GM15510 (cell line): ENCODE measurements around the gene PLCH1.

ENCODE experiments used
- POLR2A ChIP-seq: IDR thresholded peaks from 3 replicates; pipeline ENCODE4 v1.6.1; 2011; ENCODE audit warnings: borderline replicate concordance; ENCODE audit not compliant: insufficient read length; ENCODE audit errors: extremely low read depth

The PLCH1 gene

DNA sequence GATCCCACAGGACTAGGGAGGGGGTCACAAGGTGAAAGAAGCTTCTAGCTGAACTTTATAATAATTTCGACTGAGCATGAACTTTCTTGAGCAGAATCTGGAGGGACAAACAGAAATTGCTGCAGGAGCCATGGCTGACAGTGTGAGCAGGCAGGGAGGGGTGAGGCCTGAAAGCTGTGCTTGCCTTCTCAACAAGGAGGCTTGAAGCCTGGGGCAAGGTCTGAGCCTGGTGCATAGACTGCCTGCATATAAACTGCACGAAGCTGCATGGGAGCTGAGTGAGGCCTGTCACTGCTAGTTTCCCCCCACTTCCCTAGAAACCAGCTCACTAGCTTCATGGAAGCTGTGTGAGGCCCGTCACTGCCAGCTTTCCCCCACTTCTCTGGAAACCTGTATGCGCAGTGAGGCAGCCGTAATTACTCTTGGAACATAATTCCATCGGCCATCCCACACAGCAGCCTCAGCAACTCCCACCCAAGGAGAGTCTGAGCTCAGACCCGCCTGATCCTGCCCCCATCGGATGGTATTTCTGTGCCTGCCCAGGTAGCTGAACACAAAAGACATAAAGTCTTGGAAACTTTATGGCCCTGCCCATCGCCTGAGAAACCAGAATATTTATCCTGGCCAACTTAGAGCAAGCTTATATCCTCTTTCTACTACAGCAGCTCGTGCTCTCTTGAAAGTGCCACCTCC is 136.5 kb downstream of the PLCH1 start:
- no peak for TF ChIP-seq POLR2A

DNA sequence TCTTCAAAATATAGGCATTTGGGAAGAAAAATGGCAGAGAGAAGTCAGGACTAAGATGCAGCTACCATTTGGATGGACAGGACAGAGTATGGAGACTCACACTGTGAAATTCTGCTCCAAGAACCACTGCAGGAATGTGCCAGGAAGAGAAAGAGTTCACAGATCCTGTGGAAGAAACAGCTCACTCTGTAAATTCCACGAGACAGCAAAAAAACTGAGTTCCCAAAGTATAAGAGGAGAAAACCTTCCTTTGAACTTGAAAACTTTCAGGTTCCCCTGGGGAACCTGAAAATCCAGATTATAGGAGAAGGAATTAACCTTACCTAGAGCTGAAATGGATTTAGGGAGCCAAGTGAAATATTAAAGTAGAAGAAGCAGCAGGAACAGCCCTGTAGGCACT is 137.1 kb downstream of the PLCH1 start:
- no peak for TF ChIP-seq POLR2A

DNA sequence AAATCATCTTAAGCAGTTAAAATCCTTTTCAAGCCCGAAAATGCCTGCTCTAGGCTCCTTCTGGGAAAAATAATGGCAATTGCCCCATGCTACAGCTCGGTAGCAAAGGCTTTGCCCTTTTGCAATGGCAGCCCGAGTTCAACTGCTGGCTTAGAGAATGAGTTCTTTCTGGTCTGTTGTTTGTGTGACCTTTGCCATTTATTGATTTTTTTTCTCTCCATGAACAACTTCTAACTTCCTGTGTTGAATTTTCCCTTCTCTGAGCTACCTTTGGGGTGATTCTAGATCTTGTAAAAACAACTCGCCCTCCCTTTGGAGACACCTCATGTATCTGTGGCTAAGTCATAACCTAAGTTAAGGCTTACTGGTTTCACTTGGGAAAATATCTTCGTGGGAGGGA is 139.3 kb downstream of the PLCH1 start:
- no peak for TF ChIP-seq POLR2A

GRCh38 chr3:155604967-155605366 is 139.9 kb downstream of the PLCH1 start:
- no peak for TF ChIP-seq POLR2A

- no peak for TF ChIP-seq POLR2A
Measured at GRCh38 chr3:155604126-155604525, 140.7 kb downstream of the PLCH1 start.

GRCh38 chr3:155603302-155603701 is 141.6 kb downstream of the PLCH1 start:
- TF ChIP-seq POLR2A, result no peak

DNA sequence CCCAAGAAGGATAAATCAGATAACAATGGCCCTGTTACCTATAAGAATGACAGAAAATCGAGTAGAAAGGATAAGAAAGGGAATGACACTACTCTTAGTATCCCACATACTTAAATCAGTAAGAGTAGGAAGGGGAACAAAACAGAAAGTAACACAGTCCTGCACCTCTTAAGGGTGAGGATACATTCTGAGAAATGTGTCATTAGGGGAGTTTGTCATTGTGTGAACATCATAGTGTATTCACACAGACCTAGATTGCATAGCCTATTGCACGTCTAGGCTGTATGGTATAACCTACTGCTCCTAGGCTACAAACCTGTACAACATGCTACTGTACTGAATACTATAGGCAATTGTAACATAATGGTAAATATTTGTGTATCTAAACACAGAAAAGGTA is 142.6 kb downstream of the PLCH1 start:
- TF ChIP-seq POLR2A, result no peak

- no peak for TF ChIP-seq POLR2A
Measured at GRCh38 chr3:155598671-155599070, 146.2 kb downstream of the PLCH1 start.

DNA sequence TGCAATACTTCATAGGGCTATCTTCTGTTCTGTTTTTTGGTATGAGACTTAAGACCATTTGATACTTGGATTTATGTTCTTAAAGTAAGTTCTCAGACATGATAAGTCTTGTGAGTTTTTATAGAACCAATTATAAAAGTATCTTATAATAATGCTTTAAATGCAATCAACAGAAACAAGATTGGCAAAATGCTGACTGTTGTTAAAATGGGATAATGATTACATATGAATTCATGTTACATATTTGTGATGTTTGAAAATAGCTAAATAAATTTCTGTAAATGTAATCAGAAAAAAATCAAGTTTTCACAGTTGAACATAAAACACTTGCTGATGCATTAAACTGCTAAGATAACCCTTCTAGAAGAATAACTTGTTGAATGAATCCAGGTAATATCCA is 148.3 kb downstream of the PLCH1 start:
- no peak for TF ChIP-seq POLR2A

GRCh38 chr3:155595371-155595770 is 149.5 kb downstream of the PLCH1 start:
- TF ChIP-seq POLR2A, result no peak

DNA sequence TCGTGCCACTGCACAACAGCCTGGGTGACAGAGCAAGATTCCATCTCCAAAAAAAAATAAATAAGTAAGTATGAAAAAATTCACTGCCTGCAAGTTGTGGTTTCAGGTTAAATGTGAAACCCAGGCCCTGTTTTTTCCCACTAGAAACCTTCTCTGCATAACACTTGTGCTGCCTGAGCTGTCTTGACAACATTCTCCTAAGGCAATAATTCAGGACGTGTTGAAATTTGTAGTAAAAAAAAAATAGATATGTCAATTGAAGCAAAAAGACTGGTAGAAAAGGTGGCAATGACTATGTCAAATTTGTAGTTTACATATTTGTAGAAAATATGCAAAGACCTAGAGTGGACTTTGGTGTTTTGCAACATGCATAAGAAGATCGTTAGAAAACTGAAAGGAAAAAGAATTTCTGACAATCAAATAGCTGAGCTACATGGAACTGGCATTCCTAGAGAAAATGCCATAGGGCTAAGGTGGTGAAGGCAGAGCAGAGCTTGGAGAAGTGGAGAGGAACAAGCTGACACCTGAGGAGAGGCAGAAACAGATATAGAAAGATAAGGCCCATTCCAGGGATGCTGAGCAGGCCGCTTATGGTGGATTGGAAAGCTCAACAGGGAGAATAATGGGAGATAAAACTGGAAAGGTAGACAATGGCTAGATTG is 150.2 kb downstream of the PLCH1 start:
- TF ChIP-seq POLR2A, result no peak

DNA sequence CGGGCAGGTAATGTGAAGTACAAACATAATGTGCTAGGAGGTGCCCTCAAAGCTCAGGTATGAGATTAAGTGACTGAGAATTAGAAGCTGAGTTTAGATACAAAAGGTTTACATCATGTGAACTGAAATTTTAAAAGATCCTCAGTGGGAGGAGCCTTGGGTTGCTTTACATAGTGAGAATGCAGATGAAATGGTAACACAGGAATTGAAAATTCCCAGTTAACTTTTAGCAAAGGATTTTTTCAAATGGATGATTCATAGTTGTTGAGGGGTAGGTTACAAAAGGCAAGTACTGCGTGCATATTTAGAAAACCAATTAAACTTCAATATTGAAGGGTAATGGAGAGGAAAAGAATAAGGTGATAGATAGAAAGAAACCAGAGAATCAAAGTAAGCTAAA is 157.3 kb downstream of the PLCH1 start:
- no peak for TF ChIP-seq POLR2A

DNA sequence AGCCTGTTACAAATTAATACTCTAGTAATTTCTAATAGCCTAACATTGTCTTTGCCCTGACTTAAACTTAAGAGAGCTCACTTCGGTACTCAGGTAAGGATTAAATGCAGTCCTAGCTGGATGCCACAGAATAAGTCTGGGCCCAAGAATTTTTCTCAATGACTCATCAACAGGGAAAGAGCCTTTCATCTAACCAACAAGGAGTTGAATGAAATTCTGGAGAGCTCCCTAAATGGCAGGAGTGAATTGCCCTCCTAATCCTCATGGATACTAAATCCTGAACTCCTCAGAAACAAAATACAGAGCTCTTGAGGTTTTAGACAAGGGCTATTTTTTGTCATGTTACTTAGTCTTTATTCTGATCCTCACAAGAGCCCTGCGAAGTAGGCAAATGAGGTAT is 159.5 kb downstream of the PLCH1 start:
- TF ChIP-seq POLR2A, result no peak

DNA sequence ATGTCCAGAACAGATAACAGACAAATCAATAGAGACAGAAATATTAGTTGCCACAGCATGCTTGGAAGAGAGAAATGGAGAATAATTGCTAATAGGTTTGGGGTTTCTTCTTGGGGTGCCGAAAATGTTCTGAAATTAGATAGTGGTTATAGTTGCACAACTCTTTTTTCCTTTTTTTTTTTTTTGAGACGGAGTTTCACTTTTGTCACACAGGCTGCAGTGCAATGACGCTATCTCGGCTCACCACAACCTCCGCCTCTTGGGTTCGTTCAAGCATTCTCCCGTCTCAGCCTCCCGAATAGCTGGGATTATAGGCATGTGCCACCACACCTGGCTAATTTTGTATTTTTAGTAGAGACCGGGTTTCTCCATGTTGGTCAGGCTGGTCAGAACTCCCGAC is 163.3 kb downstream of the PLCH1 start:
- TF ChIP-seq POLR2A, result no peak

GRCh38 chr3:155572085-155572484 is 172.8 kb downstream of the PLCH1 start:
- TF ChIP-seq POLR2A, result no peak

- no peak for TF ChIP-seq POLR2A
Measured at GRCh38 chr3:155568295-155568694, 176.6 kb downstream of the PLCH1 start.
